Keratinocyte (primary cell): ENCODE measurements around the gene MDN1. TPM values are rescaled to one million over a fixed set of nuclear protein-coding genes. Genes with fewer than 3 reads are reported as not detected.

Source experiments
- DNase-seq: peaks from one replicate; pipeline ENCODE4 v3.0.0-alpha.2; 2011; ENCODE audit warnings: low read depth, missing footprints, low spot score
- FAIRE-seq: peaks from 2 replicates; lab custom pipeline; 2011; peaks lifted over from hg19 to GRCh38; lab: Jason Lieb, UNC
- H2AFZ ChIP-seq: 2 replicates; pipeline ENCODE4 v1.6.0; 2012; ENCODE audit warnings: low read length, control low read depth, inconsistent platforms; ENCODE audit not compliant: control insufficient read depth
- H3K27ac ChIP-seq: 2 replicates; pipeline ENCODE4 v1.5.1; 2011; ENCODE audit warnings: low read length; ENCODE audit not compliant: control insufficient read depth, insufficient read depth
- H3K27me3 ChIP-seq: 3 replicates; pipeline ENCODE4 v1.6.0; 2011; ENCODE audit warnings: low read length; ENCODE audit not compliant: control insufficient read depth, insufficient read depth; ENCODE audit errors: extremely low read depth
- H3K36me3 ChIP-seq, 2 experiments: 2 replicates in 1 of 2; 3 replicates in 1 of 2; pipeline ENCODE4 v1.5.1; 2011; ENCODE audit warnings: low read length in 2 of 2, mild to moderate bottlenecking in 1 of 2; ENCODE audit not compliant: control insufficient read depth in 2 of 2, insufficient read depth in 2 of 2; ENCODE audit errors: extremely low read depth in 1 of 2
- H3K4me1 ChIP-seq: 3 replicates; pipeline ENCODE4 v1.5.1; 2011; ENCODE audit warnings: low read length; ENCODE audit not compliant: control insufficient read depth, insufficient read depth; ENCODE audit errors: extremely low read depth
- H3K4me2 ChIP-seq: 3 replicates; pipeline ENCODE4 v1.6.0; 2011; ENCODE audit warnings: low read depth, low read length; ENCODE audit not compliant: control insufficient read depth, insufficient read depth; ENCODE audit errors: extremely low read depth
- H3K4me3 ChIP-seq, 3 experiments: fragments of 200-600 bp in 1 of 3; sonication (generic) in 1 of 3; 2 replicates in 2 of 3; 3 replicates in 1 of 3; pipeline ENCODE4 v1.5.1; 2011 to 2016; ENCODE audit warnings: low read length in 3 of 3, mild to moderate bottlenecking in 3 of 3, control low read depth in 2 of 3, inconsistent platforms in 1 of 3, low read depth in 1 of 3, mixed read lengths in 1 of 3, mixed run types in 1 of 3, moderate library complexity in 1 of 3; ENCODE audit not compliant: control insufficient read depth in 2 of 3, insufficient read depth in 2 of 3; ENCODE audit errors: extremely low read depth in 1 of 3
- H3K79me2 ChIP-seq: 2 replicates; pipeline ENCODE4 v1.6.0; 2012; ENCODE audit warnings: low read length; ENCODE audit not compliant: control insufficient read depth, insufficient read depth
- H3K9ac ChIP-seq: 3 replicates; pipeline ENCODE4 v1.6.0; 2011; ENCODE audit warnings: low read length; ENCODE audit not compliant: control insufficient read depth, insufficient read depth; ENCODE audit errors: extremely low read depth
- H3K9me1 ChIP-seq: 3 replicates; pipeline ENCODE4 v1.6.0; 2011; ENCODE audit warnings: low read length; ENCODE audit not compliant: control insufficient read depth, insufficient read depth; ENCODE audit errors: extremely low read depth
- H3K9me3 ChIP-seq: 2 replicates; pipeline ENCODE4 v1.5.1; 2012; ENCODE audit warnings: low read depth, low read length; ENCODE audit not compliant: control insufficient read depth
- H4K20me1 ChIP-seq: 3 replicates; pipeline ENCODE4 v1.6.0; 2011; ENCODE audit warnings: low read length; ENCODE audit not compliant: control insufficient read depth, insufficient read depth; ENCODE audit errors: extremely low read depth
- EZH2 ChIP-seq: IDR thresholded peaks from one replicate; pipeline ENCODE4 v1.6.1; 2012; ENCODE audit warnings: inconsistent platforms, mild to moderate bottlenecking, low read length, moderate library complexity
- dilution Hi-C: fragments of 300-500 bp; cut with MboI; formaldehyde crosslinking; loops from one replicate; pipeline ENCODE4 v1.7.0; 2020; ENCODE audit warnings: low sequenced_read_pairs; ENCODE audit not compliant: extremely low pct_ligation_motif_present
- polyA plus RNA-seq, 5 experiments: library from polyadenylated mRNA; depleted of rRNA in 3 of 5; stranded (reverse) in 3 of 5; stranded (forward) in 1 of 5; unstranded in 1 of 5; fragments of >200 nt; gene quantifications; 1 replicate in 1 of 5; 2 replicates in 3 of 5; 3 replicates in 1 of 5; pipeline versions ENCODE4 v1.2.1 to v1.2.3, GENCODE V29; 2011 to 2012; ENCODE audit warnings: missing spikeins in 2 of 5, low read depth in 1 of 5, low replicate concordance in 1 of 5
- TF ChIP-seq, protein P1 (sequence below), 3 experiments: IDR thresholded peaks in 1 of 3; conservative IDR thresholded peaks in 1 of 3; optimal IDR thresholded peaks in 1 of 3; 2 replicates in 2 of 3; 3 replicates in 1 of 3; pipeline versions ENCODE3 to v1.5.1; 2011; ENCODE audit warnings: low read length in 3 of 3, mild to moderate bottlenecking in 3 of 3, moderate library complexity in 2 of 3, control low read depth in 1 of 3, inconsistent platforms in 1 of 3; ENCODE audit not compliant: insufficient read depth in 2 of 3; ENCODE audit errors: extremely low read depth in 1 of 3

MDN1 gene
- polyA plus RNA-seq, 1 donor (not counting 4 experiments of a cell fraction or from before 2014, with no cell fraction given): 16.0 TPM

DNA sequence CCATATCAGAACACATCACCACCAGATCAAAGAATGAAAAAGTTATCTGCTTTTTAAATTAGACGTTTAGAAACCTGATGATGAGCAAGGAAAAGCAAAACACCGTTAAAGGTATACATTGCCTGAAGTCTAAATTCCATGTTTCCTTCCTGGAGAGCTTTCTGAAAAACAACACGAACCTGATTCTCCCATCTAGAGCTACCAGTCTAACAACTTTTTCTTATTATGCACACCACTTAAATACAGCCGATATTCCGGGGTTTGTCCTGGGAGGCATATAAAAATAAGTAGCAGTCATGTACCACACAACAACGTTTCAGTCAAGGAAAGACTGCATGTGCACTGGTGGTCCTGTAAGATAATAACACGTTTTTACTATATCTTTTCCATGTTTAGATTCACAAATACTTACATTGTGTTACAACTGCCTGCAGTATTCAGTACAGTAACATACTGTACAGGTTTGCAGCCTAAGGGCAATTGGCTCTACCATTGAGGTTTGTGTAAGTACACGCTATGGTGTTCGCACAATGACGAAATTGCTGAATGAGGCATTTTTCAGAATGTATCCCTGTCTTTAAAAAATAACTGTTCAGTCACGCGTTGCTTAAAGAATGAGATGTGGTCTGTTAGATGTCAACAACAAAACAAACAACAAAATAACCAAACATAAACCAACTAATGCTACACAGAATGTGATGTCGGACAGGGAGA lies 162.0 kb downstream of the MDN1 start:
- Histone ChIP-seq H3K4me2 (no peak overlapping the region), H3K9ac (no peak overlapping the region), H3K4me1 (peaks cover 7% of the 10 kb centered on the region), H3K9me1 (no peaks in the 10 kb centered on the region), H3K9me3 (no peaks in the 10 kb centered on the region), H3K4me3 (no peak overlapping the region), H2AFZ (no peak overlapping the region), H4K20me1 (no peaks in the 10 kb centered on the region), H3K27me3 (no peaks in the 10 kb centered on the region), H3K79me2 (no peaks in the 10 kb centered on the region), H3K27ac (no peak overlapping the region), H3K36me3 (peaks cover 15 to 40% of the 10 kb centered on the region in 2 experiments)
- DNase-seq (no peak), FAIRE-seq (peak; percentile 41)
- dilution Hi-C loops: no loop called here
- TF ChIP-seq EZH2: no peak
- TF ChIP-seq, protein P1, sequence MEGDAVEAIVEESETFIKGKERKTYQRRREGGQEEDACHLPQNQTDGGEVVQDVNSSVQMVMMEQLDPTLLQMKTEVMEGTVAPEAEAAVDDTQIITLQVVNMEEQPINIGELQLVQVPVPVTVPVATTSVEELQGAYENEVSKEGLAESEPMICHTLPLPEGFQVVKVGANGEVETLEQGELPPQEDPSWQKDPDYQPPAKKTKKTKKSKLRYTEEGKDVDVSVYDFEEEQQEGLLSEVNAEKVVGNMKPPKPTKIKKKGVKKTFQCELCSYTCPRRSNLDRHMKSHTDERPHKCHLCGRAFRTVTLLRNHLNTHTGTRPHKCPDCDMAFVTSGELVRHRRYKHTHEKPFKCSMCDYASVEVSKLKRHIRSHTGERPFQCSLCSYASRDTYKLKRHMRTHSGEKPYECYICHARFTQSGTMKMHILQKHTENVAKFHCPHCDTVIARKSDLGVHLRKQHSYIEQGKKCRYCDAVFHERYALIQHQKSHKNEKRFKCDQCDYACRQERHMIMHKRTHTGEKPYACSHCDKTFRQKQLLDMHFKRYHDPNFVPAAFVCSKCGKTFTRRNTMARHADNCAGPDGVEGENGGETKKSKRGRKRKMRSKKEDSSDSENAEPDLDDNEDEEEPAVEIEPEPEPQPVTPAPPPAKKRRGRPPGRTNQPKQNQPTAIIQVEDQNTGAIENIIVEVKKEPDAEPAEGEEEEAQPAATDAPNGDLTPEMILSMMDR (optimal IDR thresholded peaks at IDR 0.05 in 1 of 3, IDR thresholded peaks at IDR 0.05 in 1 of 3, conservative IDR thresholded peaks at IDR 0.05 in 1 of 3; ENCODE audit: extremely low read depth in 1 of 3, insufficient read depth in 2 of 3, low read length in 3 of 3): no peak

DNA sequence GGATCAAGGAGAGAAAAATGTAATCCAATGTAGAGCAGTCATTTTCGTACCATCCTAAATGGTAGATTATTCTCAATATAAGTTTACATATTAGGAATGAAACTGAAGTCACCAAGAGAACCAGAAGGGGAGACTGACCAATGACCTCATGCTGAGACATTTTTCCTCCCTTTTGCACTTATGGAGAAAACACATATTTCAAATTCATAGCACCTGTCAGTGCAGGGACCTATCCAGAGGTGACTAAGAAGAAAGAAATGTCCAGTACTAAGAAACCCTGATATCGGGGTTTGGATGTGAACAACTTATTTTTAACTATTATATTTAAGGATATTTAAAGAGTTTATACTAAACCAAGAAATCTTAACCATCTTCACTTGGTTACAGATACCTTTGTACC lies 164.5 kb downstream of the MDN1 start:
- no peak overlapping the region for H3K4me2 ChIP-seq
- H3K27me3 ChIP-seq: no peaks in the 10 kb centered on the region
- H3K9ac ChIP-seq: no peak overlapping the region
- no peaks in the 10 kb centered on the region for H3K79me2 ChIP-seq
- no peaks in the 10 kb centered on the region for H3K9me3 ChIP-seq
- H3K4me1 ChIP-seq: peaks cover 7% of the 10 kb centered on the region
- H3K27ac ChIP-seq: no peak overlapping the region
- TF ChIP-seq, protein P1 (optimal IDR thresholded peaks at IDR 0.05 in 1 of 3, IDR thresholded peaks at IDR 0.05 in 1 of 3, conservative IDR thresholded peaks at IDR 0.05 in 1 of 3; ENCODE audit: extremely low read depth in 1 of 3, insufficient read depth in 2 of 3, low read length in 3 of 3): no peak
- no peak for TF ChIP-seq EZH2
- no peak overlapping the region for H2AFZ ChIP-seq
- H3K4me3 ChIP-seq: no peak overlapping the region
- dilution Hi-C loops: no loop called here
- DNase-seq (no peak), FAIRE-seq (no peak)
- H3K36me3 ChIP-seq: peaks cover 13 to 34% of the 10 kb centered on the region in 2 experiments
- no peaks in the 10 kb centered on the region for H3K9me1 ChIP-seq
- H4K20me1 ChIP-seq: no peaks in the 10 kb centered on the region
